Heart left ventricle (tissue), 16 donors: ENCODE data around the gene MTFP1. TPM values are rescaled to one million over a fixed set of nuclear protein-coding genes. Genes with fewer than 3 reads are reported as not detected.
A peak's percentile ranks its signal among the peaks of the same experiment; 100 is the strongest.

Experiments
- ATAC-seq, 4 donors: fragments of 200-7000 bp; cut with Tn5 transposase; one replicate each; pipeline ENCODE4 v1.9.1; 2020 to 2022; ENCODE audit warnings: moderate library complexity in 4 of 4, mild to moderate bottlenecking in 3 of 4, moderate number of reproducible peaks in 1 of 4
- DNase-seq, 5 donors: peaks; one replicate each; pipeline ENCODE4 v3.0.0-alpha.2; 2020
- H3K27ac ChIP-seq, 12 donors: fragments of 200-600 bp; sonication (generic) in 4 of 12; one replicate each; pipeline versions ENCODE4 v1.5.0 to v1.8.0; 2016 to 2022; ENCODE audit warnings: mild to moderate bottlenecking in 2 of 12
- H3K27me3 ChIP-seq, 9 donors: fragments of 200-600 bp; sonication (generic) in 2 of 9; one replicate each; pipeline versions ENCODE4 v1.5.1 to v1.8.0; 2016 to 2022; ENCODE audit warnings: mild to moderate bottlenecking in 3 of 9
- H3K36me3 ChIP-seq, 9 donors: fragments of 200-600 bp; sonication (generic) in 2 of 9; one replicate each; pipeline versions ENCODE4 v1.5.0 to v1.8.0; 2018 to 2022; ENCODE audit warnings: mild to moderate bottlenecking in 2 of 9
- H3K4me1 ChIP-seq, 12 donors: fragments of 200-600 bp; sonication (generic) in 4 of 12; one replicate each; pipeline versions ENCODE4 v1.5.0 to v1.8.0; 2016 to 2022; ENCODE audit warnings: mild to moderate bottlenecking in 3 of 12
- H3K4me3 ChIP-seq, 12 donors: fragments of 200-600 bp; sonication (generic) in 4 of 12; one replicate each; pipeline versions ENCODE4 v1.5.0 to v1.8.0; 2017 to 2022; ENCODE audit warnings: mild to moderate bottlenecking in 9 of 12, moderate library complexity in 4 of 12
- H3K9me3 ChIP-seq, 12 donors: fragments of 200-600 bp; sonication (generic) in 4 of 12; one replicate each; pipeline versions ENCODE4 v1.5.0 to v1.8.0; 2016 to 2022; ENCODE audit warnings: mild to moderate bottlenecking in 1 of 12
- POLR2A ChIP-seq, 2 donors: fragments of 450-650 bp; IDR thresholded peaks; one replicate each; pipeline ENCODE4 v1.6.1; 2017; ENCODE audit warnings: antibody characterized with exemption in 2 of 2, mild to moderate bottlenecking in 2 of 2, moderate library complexity in 2 of 2
- WGBS, 4 donors: extraction: QIAGEN DNeasy Blood & Tissue Kit in 2 of 4; methylation state at CpG; one replicate each; pipeline versions ENCODE4 v1.1.5 to v1.1.7; 2013 to 2018; 5-methylcytosine and 5-hydroxymethylcytosine counted together
- intact Hi-C, 10 donors: fragments of 100-400 bp; cut with DNase I; formaldehyde crosslinking; loops; one replicate each; pipeline versions ENCODE4 v1.11.1 to v1.14.2; 2022
- polyA plus RNA-seq, 2 donors: library from polyadenylated mRNA; stranded (reverse); fragments of 200-250 nt; gene quantifications; one replicate each; pipeline ENCODE4 v1.2.3, GENCODE V29; 2013
- total RNA-seq, 9 donors: library from RNA; depleted of rRNA in 2 of 9; stranded (reverse); fragments of >200 nt in 2 of 9; fragmentation: NEBNext Ultra II Directional in 3 of 9; extraction: Animal tissue kit (Norgen Biotek cat#: 25700) in 3 of 9; gene quantifications; one replicate each; pipeline versions ENCODE4 v1.1.0 to v1.2.4, GENCODE V29; 2016 to 2023
- TF ChIP-seq, protein P1 (sequence below), 12 donors: fragments of 200-600 bp; sonication (generic) in 4 of 12; IDR thresholded peaks; one replicate each; pipeline versions ENCODE4 v1.5.0 to v1.8.0; 2018 to 2022; ENCODE audit warnings: antibody characterized with exemption in 12 of 12, mild to moderate bottlenecking in 5 of 12
- donor health status: ischemic (EF 13 %, LVEDD 7.1; RV severe dilation, severe dysfunction).
- donor health status: healthy with polysubstance abuse.
- donor health status: DM: no; HTN: yes; CAD: no.
- donor health status: DM: no; HTN: no; CAD: no.
- donor health status: ischemic (EF 25% LVEDD 6.9; RV normal size, moderate dysfunction).
- donor health status: ischemic (EF 25% LVEDD 5.7; RV mildly dilated, moderate dysfunction).
- donor health status: healthy.
- donor health status: DM: yes; HTN: yes; CAD: no.
- donor health status: ischemic (EF 35%, LVEDD 5.7; RV mildly dilated, moderate dysfunction).
- donor health status: nonischemic (EF 11% LVEDD 7.7; RV severe dilation, severe dysfunction).
- donor health status: DM: yes; HTN: yes; CAD: no.
- donor health status: PGD.
- donor health status: ischemic (EF 29% LVEDD 5.4; RV normal size, mild dysfunction).
- donor health status: nonischemic (EF 23%, LVEDD 6.1; RV moderate dilation, normal function).

Gene MTFP1
- total and polyA plus RNA-seq, 11 donors = 5.0 to 139 (median 17.1) TPM

DNA sequence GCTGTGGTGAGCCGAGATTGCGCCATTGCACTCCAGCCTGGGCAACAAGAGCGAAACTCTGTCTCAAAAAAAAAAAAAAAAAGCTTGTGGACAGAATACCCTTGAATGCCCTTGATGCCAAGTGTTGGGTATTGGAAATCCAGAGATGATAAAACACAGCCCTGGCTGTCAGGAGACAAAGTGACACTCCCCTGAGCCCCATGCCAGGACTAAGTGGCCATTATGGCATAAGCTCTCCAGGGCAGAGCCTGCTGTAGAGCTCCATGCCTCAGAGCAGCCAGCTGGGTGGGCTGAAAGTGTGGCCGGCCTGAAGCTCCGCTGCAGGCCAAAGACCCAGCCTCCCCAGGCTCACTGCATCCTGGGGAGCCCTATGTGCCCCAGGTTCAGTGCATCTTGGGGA, 43.2 kb upstream of the MTFP1 start:
- TF ChIP-seq, protein P1, sequence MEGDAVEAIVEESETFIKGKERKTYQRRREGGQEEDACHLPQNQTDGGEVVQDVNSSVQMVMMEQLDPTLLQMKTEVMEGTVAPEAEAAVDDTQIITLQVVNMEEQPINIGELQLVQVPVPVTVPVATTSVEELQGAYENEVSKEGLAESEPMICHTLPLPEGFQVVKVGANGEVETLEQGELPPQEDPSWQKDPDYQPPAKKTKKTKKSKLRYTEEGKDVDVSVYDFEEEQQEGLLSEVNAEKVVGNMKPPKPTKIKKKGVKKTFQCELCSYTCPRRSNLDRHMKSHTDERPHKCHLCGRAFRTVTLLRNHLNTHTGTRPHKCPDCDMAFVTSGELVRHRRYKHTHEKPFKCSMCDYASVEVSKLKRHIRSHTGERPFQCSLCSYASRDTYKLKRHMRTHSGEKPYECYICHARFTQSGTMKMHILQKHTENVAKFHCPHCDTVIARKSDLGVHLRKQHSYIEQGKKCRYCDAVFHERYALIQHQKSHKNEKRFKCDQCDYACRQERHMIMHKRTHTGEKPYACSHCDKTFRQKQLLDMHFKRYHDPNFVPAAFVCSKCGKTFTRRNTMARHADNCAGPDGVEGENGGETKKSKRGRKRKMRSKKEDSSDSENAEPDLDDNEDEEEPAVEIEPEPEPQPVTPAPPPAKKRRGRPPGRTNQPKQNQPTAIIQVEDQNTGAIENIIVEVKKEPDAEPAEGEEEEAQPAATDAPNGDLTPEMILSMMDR (IDR thresholded peaks at IDR 0.05) = no peak
- no peak for TF ChIP-seq POLR2A (IDR thresholded peaks at IDR 0.05)
- peak overlapping the region in 4 of 12 donors; percentile 0 to 64 (median 46) for H3K27ac ChIP-seq
- DNase-seq = peak in 3 of 5 donors; percentile 46 to 80 (median 63)

DNA sequence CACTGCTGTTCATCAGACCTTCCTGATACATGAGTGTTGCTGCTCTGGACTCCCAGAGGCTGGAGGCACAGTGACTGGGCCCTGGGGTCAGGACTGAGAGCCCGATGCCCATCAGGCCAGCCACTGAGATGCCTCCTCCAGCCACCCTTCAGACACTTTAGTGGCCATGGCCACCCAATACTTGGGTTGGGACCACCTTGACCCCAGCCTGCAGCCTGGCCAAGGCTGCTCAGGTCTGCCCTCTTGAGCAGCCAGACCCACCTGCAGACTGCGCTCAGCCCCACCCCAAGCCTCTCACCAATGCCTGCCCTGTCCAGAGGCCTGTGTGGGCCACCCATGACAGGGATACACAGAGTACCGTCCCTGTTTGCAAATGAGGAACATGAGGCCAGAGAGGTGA, 42.5 kb upstream of the MTFP1 start:
- peaks cover 0 to 36% (median 4%) of the 10 kb centered on the region in 9 donors for H3K36me3 ChIP-seq
- H3K27me3 ChIP-seq = no peaks in the 10 kb centered on the region
- DNase-seq (no peak), ATAC-seq (peak in 1 of 4 donors; percentile 12)
- no peak for TF ChIP-seq POLR2A (IDR thresholded peaks at IDR 0.05)
- TF ChIP-seq, protein P1 (IDR thresholded peaks at IDR 0.05) = no peak
- peak overlapping the region in 4 of 12 donors; percentile 0 to 64 (median 46) for H3K27ac ChIP-seq
- WGBS, 4 donors = 43 to 66% (median 56%) methylated on average over 1 to 3 of the region's 3 CpGs
- no peaks in the 10 kb centered on the region for H3K9me3 ChIP-seq
- intact Hi-C loops = no loop called here
- peaks cover 0 to 24% (median 9%) of the 10 kb centered on the region in 12 donors for H3K4me1 ChIP-seq
- no peak overlapping the region for H3K4me3 ChIP-seq

More for the DNA sequence above, 43.2 kb upstream of the MTFP1 start:
- peak; percentile 60 to 66 (median 62) for ATAC-seq
- peaks cover 0 to 37% (median 4%) of the 10 kb centered on the region in 9 donors for H3K36me3 ChIP-seq
- intact Hi-C loops = no loop called here
- H3K4me1 ChIP-seq = peaks cover 0 to 21% (median 8%) of the 10 kb centered on the region in 12 donors
- WGBS, 4 donors = 76 to 89% (median 83%) methylated on average over 5 of the region's 5 CpGs
- no peaks in the 10 kb centered on the region for H3K9me3 ChIP-seq
- H3K27me3 ChIP-seq = no peaks in the 10 kb centered on the region
- no peak overlapping the region for H3K4me3 ChIP-seq

DNA sequence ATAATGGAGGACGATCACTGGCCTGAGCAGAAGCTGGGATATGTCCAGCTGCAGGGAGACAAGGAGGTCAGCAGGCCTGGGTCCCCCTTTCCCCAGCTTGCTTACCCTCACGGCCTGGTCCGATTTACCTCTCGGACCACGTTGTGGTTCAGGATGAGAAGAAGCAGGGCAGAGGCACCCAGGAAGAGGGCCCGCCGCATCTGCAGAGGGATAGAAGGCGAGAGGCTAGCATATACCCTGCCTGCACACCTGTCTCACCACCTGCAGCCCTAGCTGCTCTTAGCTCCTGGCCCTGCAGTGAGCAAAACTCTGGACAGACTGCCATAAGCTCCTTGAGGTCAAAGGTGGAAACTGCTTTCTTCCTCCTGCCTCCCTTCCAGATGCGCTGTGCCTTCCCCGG, 39.6 kb upstream of the MTFP1 start:
- Histone ChIP-seq H3K4me1 (peaks cover 0 to 24% (median 9%) of the 10 kb centered on the region in 12 donors), H3K27me3 (no peaks in the 10 kb centered on the region), H3K4me3 (peak overlapping the region in 2 of 12 donors; percentile 67 to 88), H3K27ac (no peak overlapping the region), H3K9me3 (no peaks in the 10 kb centered on the region), H3K36me3 (peaks cover 0 to 28% (median 0%) of the 10 kb centered on the region in 9 donors)
- ATAC-seq (no peak), DNase-seq (no peak)
- TF ChIP-seq, protein P1 (IDR thresholded peaks at IDR 0.05) = no peak
- TF ChIP-seq POLR2A (IDR thresholded peaks at IDR 0.05) = no peak
- intact Hi-C loops = loop anchor here (2.0 to 5.0 kb wide), 8 partner anchors 29 to 279 kb away; partner anchors contain the start of genes CASTOR1 (in 3 of the 10), TBC1D10A (in 2 of the 10), CCDC157 (in 1 of the 10) and SF3A1 (in 1 of the 10)
- WGBS, 4 donors = 94 to 96% (median 95%) methylated on average over 10 of the region's 10 CpGs

DNA sequence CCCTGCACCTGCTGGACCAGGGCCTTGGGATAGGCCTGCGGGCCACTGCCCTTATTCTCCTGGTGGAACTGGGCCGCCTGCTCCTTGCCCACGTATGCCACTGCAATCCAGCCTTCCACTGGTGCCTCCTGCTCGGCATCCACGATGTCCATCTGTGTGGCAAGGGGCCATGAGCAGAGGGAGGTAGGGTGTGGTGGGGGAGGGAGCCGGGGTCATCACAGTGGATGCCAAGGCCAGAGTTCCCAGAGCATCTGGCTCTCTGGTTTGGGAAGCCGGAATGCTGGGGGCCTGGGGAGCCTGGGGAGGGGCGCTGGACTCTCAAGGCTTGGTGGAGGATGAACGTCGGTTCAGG, 39.0 kb upstream of the MTFP1 start:
- intact Hi-C loops = loop anchor here (2.0 to 5.0 kb wide), 8 partner anchors 30 to 279 kb away; partner anchors contain the start of genes CASTOR1 (in 3 of the 10), TBC1D10A (in 2 of the 10), CCDC157 (in 1 of the 10) and SF3A1 (in 1 of the 10)
- no peak for ATAC-seq
- DNase-seq = peak in 1 of 5 donors; percentile 35

More for the DNA sequence above, 39.0 kb upstream of the MTFP1 start:
- TF ChIP-seq, protein P1 (IDR thresholded peaks at IDR 0.05) = no peak
- no peak for TF ChIP-seq POLR2A (IDR thresholded peaks at IDR 0.05)
- Histone ChIP-seq H3K4me3 (peak overlapping the region; percentile 11 to 88 (median 62)), H3K4me1 (peaks cover 0 to 24% (median 9%) of the 10 kb centered on the region in 12 donors), H3K9me3 (no peaks in the 10 kb centered on the region), H3K36me3 (peaks cover 0 to 21% (median 0%) of the 10 kb centered on the region in 9 donors), H3K27ac (peak overlapping the region in 10 of 12 donors; percentile 53 to 85 (median 67)), H3K27me3 (no peaks in the 10 kb centered on the region)
- WGBS, 4 donors = 18 to 34% (median 29%) methylated on average over 7 to 10 of the region's 10 CpGs
